ENCODE data around the gene WDR5.
A peak's percentile ranks its signal among the peaks of the same experiment; 100 is the strongest.
"Not testable (repeated sequence)": the region's sequence is repeated elsewhere in the genome, so short reads cannot be mapped to it uniquely, and the experiment has no call there.

WDR5 gene

GRCh38 chr9:134099123-134099761, 36.6 kb upstream of the WDR5 start:
- no peaks in the 10 kb centered on the region for H3K9me3 ChIP-seq (replicated peaks; ENCODE audit: insufficient read depth, low read length)
- H3K4me3 ChIP-seq (ENCODE audit: low read length), result no peak overlapping the region
- no peaks in the 10 kb centered on the region for H3K36me3 ChIP-seq (replicated peaks; ENCODE audit: insufficient read depth, low read length)
- H3F3A ChIP-seq (ENCODE audit: insufficient read depth, low read length), result no peaks in the 10 kb centered on the region
- no peaks in the 10 kb centered on the region for H4K20me1 ChIP-seq (ENCODE audit: insufficient read depth, low read length)
- TF ChIP-seq CTCF (IDR thresholded peaks at IDR 0.05; ENCODE audit: low read length) (peak; percentile 88), EZH2phosphoT487 (IDR thresholded peaks at IDR 0.05; ENCODE audit: low read length) (no peak), EZH2 (optimal IDR thresholded peaks at IDR 0.05; ENCODE audit: low read depth, low read length) (no peak)
- peak; percentile 57 for DNase-seq
- H3K27ac ChIP-seq (ENCODE audit: low read length), result no peak overlapping the region
- no peaks in the 10 kb centered on the region for H3K9me2 ChIP-seq (replicated peaks; ENCODE audit: insufficient read depth, low read length)
- peaks cover 87% of the 10 kb centered on the region for H3K27me3 ChIP-seq (replicated peaks; ENCODE audit: insufficient read depth, low read length)
- H3K4me2 ChIP-seq (ENCODE audit: low read depth, low read length), result no peak overlapping the region
- H3K4me1 ChIP-seq (ENCODE audit: low read length), result no peaks in the 10 kb centered on the region
- no peaks in the 10 kb centered on the region for H3K79me2 ChIP-seq (ENCODE audit: low read length)
- H2AFZ ChIP-seq (ENCODE audit: low read length), result no peak overlapping the region
- no peak overlapping the region for H3K9ac ChIP-seq (ENCODE audit: low read length)

- Histone ChIP-seq H3K4me1 (ENCODE audit: low read length) (no peaks in the 10 kb centered on the region), H4K20me1 (ENCODE audit: insufficient read depth, low read length) (no peaks in the 10 kb centered on the region), H3K27me3 (replicated peaks; ENCODE audit: insufficient read depth, low read length) (peaks cover 81% of the 10 kb centered on the region), H3K36me3 (replicated peaks; ENCODE audit: insufficient read depth, low read length) (no peaks in the 10 kb centered on the region), H3K79me2 (ENCODE audit: low read length) (no peaks in the 10 kb centered on the region), H3K9ac (ENCODE audit: low read length) (no peak overlapping the region), H3K9me2 (replicated peaks; ENCODE audit: insufficient read depth, low read length) (no peaks in the 10 kb centered on the region), H2AFZ (ENCODE audit: low read length) (no peak overlapping the region), H3K27ac (ENCODE audit: low read length) (no peak overlapping the region), H3K4me2 (ENCODE audit: low read depth, low read length) (no peak overlapping the region), H3K9me3 (replicated peaks; ENCODE audit: insufficient read depth, low read length) (no peaks in the 10 kb centered on the region), H3K4me3 (ENCODE audit: low read length) (no peak overlapping the region), H3F3A (ENCODE audit: insufficient read depth, low read length) (no peaks in the 10 kb centered on the region)
- no peak for DNase-seq
- TF ChIP-seq EZH2phosphoT487 (IDR thresholded peaks at IDR 0.05; ENCODE audit: low read length), result no peak
Measured at GRCh38 chr9:134100040-134100439, 35.8 kb upstream of the WDR5 start.

- H3K4me1 ChIP-seq (ENCODE audit: low read length); H3K36me3 ChIP-seq (replicated peaks; ENCODE audit: insufficient read depth, low read length); H2AFZ ChIP-seq (ENCODE audit: low read length); DNase-seq; H3K27ac ChIP-seq (ENCODE audit: low read length); H3K79me2 ChIP-seq (ENCODE audit: low read length); H3K9me2 ChIP-seq (replicated peaks; ENCODE audit: insufficient read depth, low read length); H3K9ac ChIP-seq (ENCODE audit: low read length); H3K4me3 ChIP-seq (ENCODE audit: low read length); H3F3A ChIP-seq (ENCODE audit: insufficient read depth, low read length); H4K20me1 ChIP-seq (ENCODE audit: insufficient read depth, low read length); H3K4me2 ChIP-seq (ENCODE audit: low read depth, low read length); H3K9me3 ChIP-seq (replicated peaks; ENCODE audit: insufficient read depth, low read length): not testable (repeated sequence)
- H3K27me3 ChIP-seq (replicated peaks; ENCODE audit: insufficient read depth, low read length), result peaks cover 80% of the 10 kb centered on the region
Measured at GRCh38 chr9:134101133-134101532, 34.7 kb upstream of the WDR5 start.

- no peaks in the 10 kb centered on the region for H3K79me2 ChIP-seq (ENCODE audit: low read length)
- H3K27ac ChIP-seq (ENCODE audit: low read length), result no peak overlapping the region
- H4K20me1 ChIP-seq (ENCODE audit: insufficient read depth, low read length), result no peaks in the 10 kb centered on the region
- no peak overlapping the region for H3K4me2 ChIP-seq (ENCODE audit: low read depth, low read length)
- H3K9me3 ChIP-seq (replicated peaks; ENCODE audit: insufficient read depth, low read length), result no peaks in the 10 kb centered on the region
- H3K4me3 ChIP-seq (ENCODE audit: low read length), result no peak overlapping the region
- H3K27me3 ChIP-seq (replicated peaks; ENCODE audit: insufficient read depth, low read length), result peaks cover 80% of the 10 kb centered on the region
- no peak overlapping the region for H3K9ac ChIP-seq (ENCODE audit: low read length)
- no peak for DNase-seq
- no peaks in the 10 kb centered on the region for H3F3A ChIP-seq (ENCODE audit: insufficient read depth, low read length)
- H2AFZ ChIP-seq (ENCODE audit: low read length), result no peak overlapping the region
- no peaks in the 10 kb centered on the region for H3K9me2 ChIP-seq (replicated peaks; ENCODE audit: insufficient read depth, low read length)
- H3K36me3 ChIP-seq (replicated peaks; ENCODE audit: insufficient read depth, low read length), result no peaks in the 10 kb centered on the region
- TF ChIP-seq CTCF (IDR thresholded peaks at IDR 0.05; ENCODE audit: low read length), result no peak
- TF ChIP-seq EZH2phosphoT487 (IDR thresholded peaks at IDR 0.05; ENCODE audit: low read length), result no peak
- no peak for TF ChIP-seq EZH2 (optimal IDR thresholded peaks at IDR 0.05; ENCODE audit: low read depth, low read length)
- H3K4me1 ChIP-seq (ENCODE audit: low read length), result no peaks in the 10 kb centered on the region
Measured at GRCh38 chr9:134101623-134102149, 34.2 kb upstream of the WDR5 start.
